Calu3 (cell line): Measurements from ENCODE around the gene PRRG2. TPM values are rescaled to one million over a fixed set of nuclear protein-coding genes. Genes with fewer than 3 reads are reported as not detected.
A peak's percentile ranks its signal among the peaks of the same experiment; 100 is the strongest.
"Not testable (repeated sequence)": the region's sequence is repeated elsewhere in the genome, so short reads cannot be mapped to it uniquely, and the experiment has no call there.

Experiments used
- BruUV-seq: library from RNA; stranded (reverse); fragments of 400-500 nt; replicated peaks from 2 replicates; lab custom pipeline; 2021; lab: Mats Ljungman, UMichigan
- CTCF ChIA-PET: fragments of 300-600 bp; sonication (Branson Sonifier 250); formaldehyde crosslinking; loops from one replicate; lab custom pipeline; 2022; ENCODE audit warnings: antibody characterized with exemption; lab: Charles Lee
- DNase-seq: peaks from one replicate; pipeline ENCODE4 v3.0.0; 2022
- H3K27ac Mint-ChIP-seq: one replicate; pipeline ENCODE4 v1.8.0; 2022; ENCODE audit warnings: mixed read lengths; ENCODE audit not compliant: unreplicated experiment
- H3K27me3 Mint-ChIP-seq: one replicate; pipeline ENCODE4 v1.8.0; 2022; ENCODE audit warnings: mixed read lengths; ENCODE audit not compliant: unreplicated experiment
- H3K36me3 Mint-ChIP-seq: one replicate; pipeline ENCODE4 v1.8.0; 2022; ENCODE audit warnings: mild to moderate bottlenecking, moderate library complexity, mixed read lengths; ENCODE audit not compliant: insufficient read depth, unreplicated experiment
- H3K4me1 Mint-ChIP-seq: one replicate; pipeline ENCODE4 v1.8.0; 2022; ENCODE audit warnings: mild to moderate bottlenecking, low read depth, mixed read lengths; ENCODE audit not compliant: unreplicated experiment
- H3K4me3 Mint-ChIP-seq: one replicate; pipeline ENCODE4 v1.8.0; 2022; ENCODE audit warnings: mild to moderate bottlenecking, low read depth, moderate library complexity, mixed read lengths; ENCODE audit not compliant: unreplicated experiment
- H3K9me3 Mint-ChIP-seq: one replicate; pipeline ENCODE4 v1.8.0; 2022; ENCODE audit warnings: low read depth, mixed read lengths; ENCODE audit not compliant: unreplicated experiment
- intact Hi-C: fragments of 100-400 bp; cut with micrococcal nuclease; formaldehyde crosslinking; loops from one replicate; pipeline ENCODE4 v1.10.0; 2022; ENCODE audit not compliant: unreplicated experiment
- total RNA-seq: library from RNA; stranded (reverse); gene quantifications from 2 replicates; pipeline ENCODE4 v1.2.3, GENCODE V29; 2022
- TF ChIP-seq, protein P1 (sequence below): fragments of 200-600 bp; IDR thresholded peaks from one replicate; pipeline ENCODE4 v1.8.0; 2022; ENCODE audit warnings: antibody characterized with exemption; ENCODE audit not compliant: unreplicated experiment

PRRG2 gene
- total RNA-seq, 1 experiment from 2014 or later: 22.1 TPM

DNA sequence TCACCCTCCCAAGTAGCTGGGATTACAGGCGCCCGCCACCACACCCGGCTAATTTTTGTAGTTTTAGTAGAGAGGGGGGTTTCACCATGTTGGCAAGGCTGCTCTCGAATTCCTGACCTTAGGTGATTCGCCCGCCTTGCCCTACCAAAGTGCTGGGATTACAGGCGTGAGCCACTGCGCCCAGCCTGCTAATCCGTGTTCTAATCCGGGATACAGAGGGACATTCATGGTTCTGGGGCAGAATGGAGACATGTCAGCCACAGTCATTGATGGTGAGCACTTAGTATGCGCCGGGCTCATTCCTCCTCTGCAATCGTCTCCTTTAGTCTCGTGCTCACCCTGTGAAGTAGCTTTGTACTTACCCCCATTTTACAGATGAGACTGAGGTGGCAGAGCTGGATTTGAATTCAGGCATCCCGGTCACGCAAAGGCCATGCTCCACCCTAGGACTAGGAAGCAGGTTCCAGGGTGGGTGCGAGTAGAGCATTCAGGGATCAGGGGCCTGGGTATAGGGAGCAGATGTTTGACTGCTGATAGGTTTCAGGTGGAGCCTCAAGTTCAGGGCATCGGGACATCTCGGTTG, 50.6 kb downstream of the PRRG2 start:
- DNase-seq: no peak
- TF ChIP-seq, protein P1, sequence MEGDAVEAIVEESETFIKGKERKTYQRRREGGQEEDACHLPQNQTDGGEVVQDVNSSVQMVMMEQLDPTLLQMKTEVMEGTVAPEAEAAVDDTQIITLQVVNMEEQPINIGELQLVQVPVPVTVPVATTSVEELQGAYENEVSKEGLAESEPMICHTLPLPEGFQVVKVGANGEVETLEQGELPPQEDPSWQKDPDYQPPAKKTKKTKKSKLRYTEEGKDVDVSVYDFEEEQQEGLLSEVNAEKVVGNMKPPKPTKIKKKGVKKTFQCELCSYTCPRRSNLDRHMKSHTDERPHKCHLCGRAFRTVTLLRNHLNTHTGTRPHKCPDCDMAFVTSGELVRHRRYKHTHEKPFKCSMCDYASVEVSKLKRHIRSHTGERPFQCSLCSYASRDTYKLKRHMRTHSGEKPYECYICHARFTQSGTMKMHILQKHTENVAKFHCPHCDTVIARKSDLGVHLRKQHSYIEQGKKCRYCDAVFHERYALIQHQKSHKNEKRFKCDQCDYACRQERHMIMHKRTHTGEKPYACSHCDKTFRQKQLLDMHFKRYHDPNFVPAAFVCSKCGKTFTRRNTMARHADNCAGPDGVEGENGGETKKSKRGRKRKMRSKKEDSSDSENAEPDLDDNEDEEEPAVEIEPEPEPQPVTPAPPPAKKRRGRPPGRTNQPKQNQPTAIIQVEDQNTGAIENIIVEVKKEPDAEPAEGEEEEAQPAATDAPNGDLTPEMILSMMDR: no peak
- Mint-ChIP-seq H3K4me3 (no peak overlapping the region), H3K4me1 (no peaks in the 10 kb centered on the region), H3K27ac (no peak overlapping the region), H3K27me3 (no peaks in the 10 kb centered on the region), H3K9me3 (no peaks in the 10 kb centered on the region), H3K36me3 (peaks cover 72% of the 10 kb centered on the region)
- BruUV-seq: no TSS peak
- CTCF ChIA-PET: interaction anchor here (1.5 kb wide), 1 partner anchor 20 kb away, joined by 3 read pairs; no protein-coding TSS in a partner anchor
- intact Hi-C loops: no loop called here

DNA sequence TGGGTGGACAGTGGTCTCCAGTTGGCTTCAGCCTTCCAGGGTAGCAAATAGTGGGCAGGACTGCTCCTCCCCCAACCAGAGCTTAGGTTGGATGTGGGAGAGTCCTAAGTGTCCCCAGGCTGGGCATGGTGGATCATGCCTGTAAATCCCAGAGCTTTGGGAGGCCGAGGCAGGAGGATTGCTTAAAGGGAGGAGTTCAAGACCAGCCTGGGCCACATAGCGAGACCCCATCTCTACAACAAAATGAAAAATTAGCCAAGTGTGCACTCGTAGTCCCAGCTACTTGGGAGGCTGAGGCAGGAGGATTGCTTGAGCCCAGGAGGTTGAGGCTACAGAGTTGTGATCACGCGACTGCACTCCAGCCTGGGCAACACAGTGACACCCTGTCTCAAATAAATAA, 51.5 kb downstream of the PRRG2 start:
- Mint-ChIP-seq H3K9me3 (no peaks in the 10 kb centered on the region), H3K4me1 (peaks cover 3% of the 10 kb centered on the region), H3K4me3 (no peak overlapping the region), H3K27me3 (no peaks in the 10 kb centered on the region), H3K36me3 (peaks cover 72% of the 10 kb centered on the region), H3K27ac (no peak overlapping the region)
- DNase-seq: no peak
- BruUV-seq: no TSS peak
- intact Hi-C loops: no loop called here
- CTCF ChIA-PET: no interaction called here
- TF ChIP-seq, protein P1: no peak

DNA sequence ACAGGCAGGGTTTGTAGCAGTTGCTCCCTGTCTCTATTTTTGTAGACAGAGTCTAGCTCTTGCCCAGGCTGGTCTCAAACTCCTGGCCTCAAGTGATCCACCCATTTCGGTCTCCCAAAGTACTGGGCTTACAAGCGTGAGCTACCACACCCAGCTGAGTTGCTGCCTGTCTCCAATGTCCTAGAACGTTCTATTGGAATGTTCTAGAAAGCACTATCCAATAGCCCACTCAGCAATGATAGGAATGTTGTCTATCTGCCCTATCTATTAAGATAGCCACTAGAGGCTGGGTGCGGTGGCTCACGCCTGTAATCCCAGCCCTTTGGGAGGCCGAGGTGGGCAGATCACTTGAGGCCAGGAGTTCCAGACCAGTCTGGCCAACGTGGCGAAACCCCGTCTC, 52.2 kb downstream of the PRRG2 start:
- intact Hi-C loops, H3K27me3 Mint-ChIP-seq, H3K4me3 Mint-ChIP-seq, CTCF ChIA-PET, H3K9me3 Mint-ChIP-seq, BruUV-seq, H3K27ac Mint-ChIP-seq, DNase-seq: not testable (repeated sequence)
- peaks cover 10% of the 10 kb centered on the region for H3K4me1 Mint-ChIP-seq
- peaks cover 72% of the 10 kb centered on the region for H3K36me3 Mint-ChIP-seq

DNA sequence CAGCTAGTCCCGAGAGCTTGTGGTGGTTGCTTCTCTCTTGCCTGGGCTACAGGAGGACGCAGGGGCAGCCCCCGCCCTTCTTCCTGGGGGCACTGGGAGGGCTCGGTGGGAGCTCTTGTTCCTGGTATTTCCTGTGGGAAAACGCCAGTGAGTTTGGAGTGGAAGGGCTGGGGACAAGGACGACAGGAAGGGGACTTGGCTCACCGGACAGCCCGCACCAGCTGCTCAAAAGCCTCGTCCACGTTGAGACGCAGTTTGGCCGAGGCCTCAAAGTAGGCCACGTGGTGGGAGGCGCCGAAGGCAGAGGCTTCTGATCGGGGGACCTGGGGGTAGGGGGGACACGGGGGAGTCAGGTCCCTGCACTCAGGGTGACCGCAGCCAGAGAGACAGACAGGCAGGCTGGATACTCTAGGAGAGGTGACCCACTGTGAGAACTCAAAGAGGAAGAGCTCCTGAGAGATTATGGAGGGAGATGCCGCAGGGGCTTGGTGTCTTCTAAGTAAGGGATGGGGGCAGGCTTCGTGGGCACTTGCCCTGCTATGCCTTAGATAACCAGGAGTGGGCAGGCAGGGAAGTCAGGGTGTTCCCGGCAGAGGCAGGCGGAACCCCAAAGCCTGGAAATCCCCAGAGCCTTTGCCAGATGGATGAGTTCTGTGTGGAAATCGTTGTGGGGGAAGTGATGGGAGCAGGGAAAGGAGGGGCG, 54.6 kb downstream of the PRRG2 start:
- H3K36me3 Mint-ChIP-seq: peaks cover 75% of the 10 kb centered on the region
- no peaks in the 10 kb centered on the region for H3K9me3 Mint-ChIP-seq
- TF ChIP-seq, protein P1: no peak
- BruUV-seq: no TSS peak
- CTCF ChIA-PET: interaction anchor here (0.9 kb wide), 1 partner anchor 23 kb away, joined by 4 read pairs; no protein-coding TSS in a partner anchor
- DNase-seq: no peak
- peak overlapping the region; percentile 77 for H3K27ac Mint-ChIP-seq
- intact Hi-C loops: no loop called here
- H3K27me3 Mint-ChIP-seq: no peaks in the 10 kb centered on the region
- H3K4me1 Mint-ChIP-seq: peaks cover 25% of the 10 kb centered on the region
- no peak overlapping the region for H3K4me3 Mint-ChIP-seq
